Measurements from ENCODE around the gene LIG1.

DNA sequence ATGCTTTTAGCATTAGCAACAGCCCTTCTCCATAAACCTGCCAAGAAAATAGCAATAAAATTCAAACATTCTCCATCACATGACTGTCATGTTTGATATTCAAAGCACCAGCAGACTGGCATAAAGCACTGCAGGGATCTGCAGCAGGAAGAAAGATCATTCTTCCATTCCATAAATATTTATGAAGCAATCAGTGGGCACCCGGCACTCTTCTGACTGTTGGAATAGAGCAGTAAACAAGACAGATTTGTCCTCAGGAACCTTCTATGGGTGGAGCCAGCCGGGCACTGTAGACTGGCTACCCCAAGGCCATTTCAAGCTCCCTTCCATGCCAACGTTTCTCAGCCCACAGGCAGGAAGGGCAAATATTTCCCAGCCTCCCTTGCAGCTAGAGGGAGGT is 85.1 kb downstream of the LIG1 start:
- TF ChIP-seq EZH2 (IDR thresholded peaks at IDR 0.05): no peak
- no peak for TF ChIP-seq POLR2AphosphoS5 (IDR thresholded peaks at IDR 0.05; ENCODE audit: borderline replicate concordance, low read depth, low read length)
